H9 (cell line): ENCODE results near the gene PIP4K2A. TPM values are rescaled to one million over a fixed set of nuclear protein-coding genes. Genes with fewer than 3 reads are reported as not detected.

Source experiments
- DNase-seq: peaks from one replicate; pipeline ENCODE4 v3.0.0-alpha.2; 2017
- H2AFZ ChIP-seq: one replicate; pipeline ENCODE4 v1.6.1; 2013; ENCODE audit warnings: mild to moderate bottlenecking, low read length, control low read depth, moderate library complexity
- H2AK5ac ChIP-seq: 2 replicates; pipeline ENCODE4 v1.6.1; 2013; ENCODE audit warnings: low read length, control low read depth, mixed read lengths; ENCODE audit not compliant: insufficient read length
- H2BK120ac ChIP-seq: one replicate; pipeline ENCODE4 v1.6.1; 2013; ENCODE audit warnings: low read depth, mild to moderate bottlenecking, low read length, control low read depth, inconsistent platforms; ENCODE audit not compliant: poor library complexity, severe bottlenecking
- H2BK12ac ChIP-seq: 2 replicates; pipeline ENCODE4 v1.6.1; 2013; ENCODE audit warnings: low read length, control low read depth, mixed read lengths, low read depth; ENCODE audit not compliant: insufficient read length
- H2BK15ac ChIP-seq: 2 replicates; pipeline ENCODE4 v1.6.1; 2013; ENCODE audit warnings: low read depth, low read length, control low read depth
- H2BK20ac ChIP-seq: one replicate; pipeline ENCODE4 v1.6.1; 2013; ENCODE audit warnings: low read depth, mild to moderate bottlenecking, low read length, control low read depth, inconsistent platforms; ENCODE audit not compliant: poor library complexity, severe bottlenecking
- H2BK5ac ChIP-seq: 2 replicates; pipeline ENCODE4 v1.6.1; 2013; ENCODE audit warnings: low read length, control low read depth, mixed read lengths; ENCODE audit not compliant: insufficient read length
- H3K14ac ChIP-seq: 2 replicates; pipeline ENCODE4 v1.6.1; 2013; ENCODE audit warnings: low read length, control low read depth; ENCODE audit not compliant: insufficient read depth
- H3K18ac ChIP-seq: 2 replicates; pipeline ENCODE4 v1.6.1; 2013; ENCODE audit warnings: low read depth, mild to moderate bottlenecking, mixed read lengths, low read length, control low read depth; ENCODE audit not compliant: insufficient read length
- H3K23ac ChIP-seq: 2 replicates; pipeline ENCODE4 v1.6.1; 2013; ENCODE audit warnings: low read length, control low read depth, mixed read lengths, low read depth; ENCODE audit not compliant: insufficient read length
- H3K23me2 ChIP-seq: 2 replicates; pipeline ENCODE4 v1.6.1; 2013; ENCODE audit warnings: low read depth, mild to moderate bottlenecking, mixed read lengths, low read length, control low read depth; ENCODE audit not compliant: insufficient read length, poor library complexity, severe bottlenecking
- H3K27ac ChIP-seq: 2 replicates; pipeline ENCODE4 v1.5.1; 2013; ENCODE audit warnings: low read length, control low read depth, mixed read lengths, low read depth; ENCODE audit not compliant: insufficient read length
- H3K27me3 ChIP-seq: 2 replicates; pipeline ENCODE4 v1.6.1; 2013; ENCODE audit warnings: low read length, control low read depth, inconsistent platforms; ENCODE audit not compliant: insufficient read depth
- H3K4ac ChIP-seq: 2 replicates; pipeline ENCODE4 v1.6.1; 2013; ENCODE audit warnings: low read depth, mild to moderate bottlenecking, control low read depth, inconsistent platforms, low read length, moderate library complexity
- H3K4me1 ChIP-seq: 2 replicates; pipeline ENCODE4 v1.6.1; 2013; ENCODE audit warnings: low read length, control low read depth, inconsistent platforms; ENCODE audit not compliant: insufficient read depth
- H3K4me2 ChIP-seq: 2 replicates; pipeline ENCODE4 v1.6.1; 2013; ENCODE audit warnings: low read length, control low read depth, mixed read lengths; ENCODE audit not compliant: insufficient read length, insufficient read depth
- H3K56ac ChIP-seq: 2 replicates; pipeline ENCODE4 v1.6.1; 2013; ENCODE audit warnings: low read depth, mild to moderate bottlenecking, mixed read lengths, low read length, control low read depth; ENCODE audit not compliant: insufficient read length
- H3K79me1 ChIP-seq: 2 replicates; pipeline ENCODE4 v1.6.1; 2013; ENCODE audit warnings: low read depth, mild to moderate bottlenecking, moderate library complexity, low read length, control low read depth, inconsistent platforms; ENCODE audit not compliant: insufficient read depth, poor library complexity, severe bottlenecking
- H3K79me2 ChIP-seq: 2 replicates; pipeline ENCODE4 v1.6.1; 2013; ENCODE audit warnings: low read length, control low read depth, inconsistent platforms; ENCODE audit not compliant: insufficient read depth
- H3K9ac ChIP-seq: 2 replicates; pipeline ENCODE4 v1.6.1; 2013; ENCODE audit warnings: low read length, control low read depth, mixed read lengths; ENCODE audit not compliant: insufficient read length; ENCODE audit errors: extremely low read depth
- H3K9me3 ChIP-seq: one replicate; pipeline ENCODE4 v1.6.1; 2013; ENCODE audit warnings: low read depth, low read length, inconsistent platforms; ENCODE audit not compliant: control insufficient read depth
- H3T11ph ChIP-seq: one replicate; pipeline ENCODE4 v1.6.1; 2013; ENCODE audit warnings: mild to moderate bottlenecking, low read length, control low read depth, inconsistent platforms
- H4K20me1 ChIP-seq: one replicate; pipeline ENCODE4 v1.6.1; 2013; ENCODE audit not compliant: control insufficient read depth, insufficient read length, insufficient read depth
- H4K5ac ChIP-seq: 2 replicates; pipeline ENCODE4 v1.6.1; 2013; ENCODE audit warnings: low read depth, mild to moderate bottlenecking, mixed read lengths, low read length, control low read depth; ENCODE audit not compliant: insufficient read length
- H4K8ac ChIP-seq: replicated peaks from 2 replicates; pipeline ENCODE4 v1.6.1; 2013; ENCODE audit warnings: low read length, control low read depth, mixed read lengths, low read depth; ENCODE audit not compliant: insufficient read length
- H4K91ac ChIP-seq: 2 replicates; pipeline ENCODE4 v1.6.1; 2013; ENCODE audit warnings: low read depth, mild to moderate bottlenecking, moderate library complexity, mixed read lengths, low read length, control low read depth; ENCODE audit not compliant: insufficient read length
- H3K27ac Mint-ChIP-seq, 3 experiments: 2 replicates in 2 of 3; 3 replicates in 1 of 3; pipeline ENCODE4 v1.8.0; 2020 to 2021; ENCODE audit warnings: mixed read lengths in 3 of 3, mild to moderate bottlenecking in 1 of 3, moderate library complexity in 1 of 3
- H3K27me3 Mint-ChIP-seq: 2 replicates; pipeline ENCODE4 v1.8.0; 2021; ENCODE audit warnings: low read depth, mild to moderate bottlenecking, moderate library complexity, mixed read lengths
- H3K36me3 Mint-ChIP-seq, 3 experiments: 2 replicates in 2 of 3; 3 replicates in 1 of 3; pipeline ENCODE4 v1.8.0; 2020 to 2021; ENCODE audit warnings: low read depth in 3 of 3, mixed read lengths in 3 of 3; ENCODE audit not compliant: insufficient read depth in 1 of 3
- H3K4me1 Mint-ChIP-seq, 2 experiments: 2 replicates each; pipeline ENCODE4 v1.8.0; 2020; ENCODE audit warnings: mixed read lengths in 2 of 2
- H3K4me3 Mint-ChIP-seq, 2 experiments: 2 replicates in 1 of 2; 3 replicates in 1 of 2; pipeline ENCODE4 v1.8.0; 2020 to 2021; ENCODE audit warnings: mild to moderate bottlenecking in 2 of 2, mixed read lengths in 2 of 2, moderate library complexity in 1 of 2
- H3K9me3 Mint-ChIP-seq, 2 experiments: 2 replicates in 1 of 2; 3 replicates in 1 of 2; pipeline ENCODE4 v1.8.0; 2020; ENCODE audit warnings: mild to moderate bottlenecking in 2 of 2, mixed read lengths in 2 of 2, moderate library complexity in 1 of 2
- WGBS: extraction: QIAGEN DNeasy Blood & Tissue Kit; methylation state at CpG from one replicate; pipeline ENCODE4 v1.1.7; 2013; ENCODE audit warnings: missing lambda C conversion rate, low lambda C conversion rate, mixed read lengths; ENCODE audit not compliant: insufficient read length; ENCODE audit errors: extremely low coverage; 5-methylcytosine and 5-hydroxymethylcytosine counted together
- total RNA-seq: library from RNA; stranded (reverse); gene quantifications from 2 replicates; pipeline ENCODE4 v1.2.1, GENCODE V29; 2021
- TF ChIP-seq, protein P1 (sequence below): fragments of 200-600 bp; sonication (generic); conservative IDR thresholded peaks from 3 replicates; pipeline ENCODE4 v1.8.0; 2021; ENCODE audit warnings: antibody characterized with exemption, mild to moderate bottlenecking

PIP4K2A gene
- total RNA-seq, 1 experiment from 2014 or later, result 33.6 TPM

DNA sequence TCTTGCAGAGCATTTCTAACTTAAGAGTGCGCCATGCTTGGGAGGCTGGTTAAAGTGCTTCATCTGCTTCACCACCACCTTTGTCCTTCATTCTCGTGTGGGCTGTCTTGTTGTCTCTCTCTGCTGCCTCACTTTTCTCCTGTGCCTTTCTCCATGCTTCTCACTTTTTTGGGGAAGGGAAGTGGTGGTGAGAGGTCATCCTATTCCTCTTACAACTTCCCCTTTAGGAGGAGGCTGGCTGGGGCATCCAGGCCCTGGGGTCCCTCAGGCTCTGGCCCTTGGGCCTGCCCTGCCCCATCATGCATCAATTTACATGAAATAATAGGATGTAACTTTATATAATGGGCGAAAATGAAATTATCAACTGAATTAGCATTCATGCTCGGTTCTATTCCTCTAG, 39.9 kb upstream of the PIP4K2A start:
- Histone ChIP-seq H4K20me1 (no peaks in the 10 kb centered on the region), H3K79me1 (no peaks in the 10 kb centered on the region), H3K23ac (no peak overlapping the region), H2BK15ac (no peak overlapping the region), H3K56ac (no peak overlapping the region), H2BK5ac (no peak overlapping the region), H3K18ac (no peak overlapping the region), H3K9me3 (no peaks in the 10 kb centered on the region), H3K27me3 (no peaks in the 10 kb centered on the region), H2BK12ac (no peak overlapping the region), H3K4ac (no peak overlapping the region), H4K5ac (no peak overlapping the region), H3K9ac (no peak overlapping the region), H4K8ac (no peak overlapping the region), H2BK120ac (no peak overlapping the region), H2AFZ (no peak overlapping the region), H3K4me1 (no peaks in the 10 kb centered on the region), H3K27ac (no peak overlapping the region), H3K14ac (no peak overlapping the region), H3K4me2 (no peak overlapping the region), H3K79me2 (no peaks in the 10 kb centered on the region), H2BK20ac (no peak overlapping the region), H3T11ph (no peak overlapping the region), H2AK5ac (no peak overlapping the region), H3K23me2 (no peaks in the 10 kb centered on the region), H4K91ac (no peak overlapping the region)
- H3K27ac Mint-ChIP-seq, result no peak overlapping the region
- DNase-seq, result no peak
- H3K27me3 Mint-ChIP-seq, result no peaks in the 10 kb centered on the region; the same call in 1 of the 2 replicates
- no CpG with 5 or more reads among the region's 4 CpGs for WGBS
- TF ChIP-seq, protein P1, sequence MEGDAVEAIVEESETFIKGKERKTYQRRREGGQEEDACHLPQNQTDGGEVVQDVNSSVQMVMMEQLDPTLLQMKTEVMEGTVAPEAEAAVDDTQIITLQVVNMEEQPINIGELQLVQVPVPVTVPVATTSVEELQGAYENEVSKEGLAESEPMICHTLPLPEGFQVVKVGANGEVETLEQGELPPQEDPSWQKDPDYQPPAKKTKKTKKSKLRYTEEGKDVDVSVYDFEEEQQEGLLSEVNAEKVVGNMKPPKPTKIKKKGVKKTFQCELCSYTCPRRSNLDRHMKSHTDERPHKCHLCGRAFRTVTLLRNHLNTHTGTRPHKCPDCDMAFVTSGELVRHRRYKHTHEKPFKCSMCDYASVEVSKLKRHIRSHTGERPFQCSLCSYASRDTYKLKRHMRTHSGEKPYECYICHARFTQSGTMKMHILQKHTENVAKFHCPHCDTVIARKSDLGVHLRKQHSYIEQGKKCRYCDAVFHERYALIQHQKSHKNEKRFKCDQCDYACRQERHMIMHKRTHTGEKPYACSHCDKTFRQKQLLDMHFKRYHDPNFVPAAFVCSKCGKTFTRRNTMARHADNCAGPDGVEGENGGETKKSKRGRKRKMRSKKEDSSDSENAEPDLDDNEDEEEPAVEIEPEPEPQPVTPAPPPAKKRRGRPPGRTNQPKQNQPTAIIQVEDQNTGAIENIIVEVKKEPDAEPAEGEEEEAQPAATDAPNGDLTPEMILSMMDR, result no peak
- H3K4me1 Mint-ChIP-seq, result peaks cover 0 to 3% of the 10 kb centered on the region in 2 experiments; a peak in 3 of 4 replicates
- no peak overlapping the region for H3K4me3 Mint-ChIP-seq
- no peaks in the 10 kb centered on the region for H3K36me3 Mint-ChIP-seq
- no peaks in the 10 kb centered on the region for H3K9me3 Mint-ChIP-seq
